Ishikawa (cell line): ENCODE results near the gene HAPLN2.

ENCODE experiments used
- CEBPB ChIP-seq: IDR thresholded peaks from 2 replicates; pipeline ENCODE4 v1.6.1; 2012
- CREB1 ChIP-seq: IDR thresholded peaks from 2 replicates; pipeline ENCODE4 v1.6.1; 2012; ENCODE audit warnings: low read depth
- EGR1 ChIP-seq: IDR thresholded peaks from 2 replicates; pipeline ENCODE4 v1.6.1; 2012
- EP300 ChIP-seq: IDR thresholded peaks from 2 replicates; pipeline ENCODE4 v1.6.1; 2012; ENCODE audit warnings: borderline replicate concordance
- FOXM1 ChIP-seq: IDR thresholded peaks from 2 replicates; pipeline ENCODE4 v1.6.1; 2012; ENCODE audit warnings: low read depth, borderline replicate concordance
- NFIC ChIP-seq: IDR thresholded peaks from 2 replicates; pipeline ENCODE4 v1.6.1; 2012
- RAD21 ChIP-seq: IDR thresholded peaks from 2 replicates; pipeline ENCODE4 v1.6.1; 2012; ENCODE audit warnings: low read depth
- TAF1 ChIP-seq: IDR thresholded peaks from 2 replicates; pipeline ENCODE4 v1.6.1; 2012; ENCODE audit warnings: low read depth, mild to moderate bottlenecking
- TCF12 ChIP-seq: IDR thresholded peaks from 2 replicates; pipeline ENCODE4 v1.6.1; 2012; ENCODE audit warnings: low read depth
- TEAD4 ChIP-seq: IDR thresholded peaks from 2 replicates; pipeline ENCODE4 v1.6.1; 2012
- YY1 ChIP-seq: IDR thresholded peaks from 2 replicates; pipeline ENCODE4 v1.6.1; 2012; ENCODE audit warnings: low read depth
- ZBTB7A ChIP-seq: IDR thresholded peaks from 2 replicates; pipeline ENCODE4 v1.6.1; 2012; ENCODE audit warnings: low read depth
- TF ChIP-seq, protein P1 (sequence below): IDR thresholded peaks from 2 replicates; pipeline ENCODE4 v1.6.1; 2012
- TF ChIP-seq, protein P2 (sequence below): IDR thresholded peaks from 2 replicates; pipeline ENCODE4 v1.6.1; 2012
- TF ChIP-seq, protein P3 (sequence below): IDR thresholded peaks from 2 replicates; pipeline ENCODE4 v1.6.1; 2012; ENCODE audit warnings: low read depth, mild to moderate bottlenecking

Gene HAPLN2

DNA sequence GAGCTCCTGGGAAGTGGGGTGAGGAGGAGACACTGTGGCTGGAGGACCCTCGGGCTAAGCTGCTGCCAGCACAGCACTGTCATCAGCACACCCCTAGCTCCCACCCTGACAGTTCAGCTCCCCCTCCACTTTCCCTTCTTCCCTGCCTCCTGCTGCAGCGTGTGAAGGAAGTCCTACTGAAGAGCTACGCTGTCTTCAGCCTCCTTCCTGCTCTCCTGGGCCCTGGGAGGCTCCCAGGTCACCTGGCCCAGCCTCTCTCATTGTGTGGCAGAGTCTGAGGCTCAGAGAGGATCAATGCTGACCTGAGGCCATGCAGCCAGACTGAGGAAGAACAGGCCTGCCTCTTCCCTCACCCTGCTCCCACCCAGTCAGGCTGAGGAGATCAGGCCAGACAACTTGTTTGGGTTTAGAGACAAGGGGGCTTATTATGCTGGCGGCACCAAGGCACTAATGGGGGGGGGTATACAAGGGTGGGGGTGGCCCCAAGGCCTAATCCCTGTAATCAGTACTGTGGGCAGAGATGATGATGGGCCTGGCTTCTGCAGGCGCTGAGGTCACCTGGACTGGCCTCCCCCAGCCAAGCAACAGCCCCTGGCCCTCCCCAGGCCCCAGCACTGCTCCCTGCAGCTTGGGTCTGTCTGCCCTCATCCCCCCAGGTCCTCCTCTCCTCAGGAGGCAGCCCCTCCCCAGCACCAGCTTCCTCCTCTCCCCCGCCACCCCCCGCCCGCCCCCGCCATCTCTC, 48.9 kb downstream of the HAPLN2 start:
- TF ChIP-seq NFIC = no peak
- no peak for TF ChIP-seq YY1
- TF ChIP-seq FOXM1 = no peak
- TF ChIP-seq TAF1 = no peak
- TF ChIP-seq CREB1 = no peak
- TF ChIP-seq EP300 = no peak
- no peak for TF ChIP-seq RAD21
- TF ChIP-seq EGR1 = no peak
- TF ChIP-seq TCF12 = no peak
- TF ChIP-seq ZBTB7A = no peak
- no peak for TF ChIP-seq CEBPB
- TF ChIP-seq, protein P1, sequence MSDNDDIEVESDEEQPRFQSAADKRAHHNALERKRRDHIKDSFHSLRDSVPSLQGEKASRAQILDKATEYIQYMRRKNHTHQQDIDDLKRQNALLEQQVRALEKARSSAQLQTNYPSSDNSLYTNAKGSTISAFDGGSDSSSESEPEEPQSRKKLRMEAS = no peak
- TF ChIP-seq, protein P2, sequence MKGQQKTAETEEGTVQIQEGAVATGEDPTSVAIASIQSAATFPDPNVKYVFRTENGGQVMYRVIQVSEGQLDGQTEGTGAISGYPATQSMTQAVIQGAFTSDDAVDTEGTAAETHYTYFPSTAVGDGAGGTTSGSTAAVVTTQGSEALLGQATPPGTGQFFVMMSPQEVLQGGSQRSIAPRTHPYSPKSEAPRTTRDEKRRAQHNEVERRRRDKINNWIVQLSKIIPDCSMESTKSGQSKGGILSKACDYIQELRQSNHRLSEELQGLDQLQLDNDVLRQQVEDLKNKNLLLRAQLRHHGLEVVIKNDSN = no peak

DNA sequence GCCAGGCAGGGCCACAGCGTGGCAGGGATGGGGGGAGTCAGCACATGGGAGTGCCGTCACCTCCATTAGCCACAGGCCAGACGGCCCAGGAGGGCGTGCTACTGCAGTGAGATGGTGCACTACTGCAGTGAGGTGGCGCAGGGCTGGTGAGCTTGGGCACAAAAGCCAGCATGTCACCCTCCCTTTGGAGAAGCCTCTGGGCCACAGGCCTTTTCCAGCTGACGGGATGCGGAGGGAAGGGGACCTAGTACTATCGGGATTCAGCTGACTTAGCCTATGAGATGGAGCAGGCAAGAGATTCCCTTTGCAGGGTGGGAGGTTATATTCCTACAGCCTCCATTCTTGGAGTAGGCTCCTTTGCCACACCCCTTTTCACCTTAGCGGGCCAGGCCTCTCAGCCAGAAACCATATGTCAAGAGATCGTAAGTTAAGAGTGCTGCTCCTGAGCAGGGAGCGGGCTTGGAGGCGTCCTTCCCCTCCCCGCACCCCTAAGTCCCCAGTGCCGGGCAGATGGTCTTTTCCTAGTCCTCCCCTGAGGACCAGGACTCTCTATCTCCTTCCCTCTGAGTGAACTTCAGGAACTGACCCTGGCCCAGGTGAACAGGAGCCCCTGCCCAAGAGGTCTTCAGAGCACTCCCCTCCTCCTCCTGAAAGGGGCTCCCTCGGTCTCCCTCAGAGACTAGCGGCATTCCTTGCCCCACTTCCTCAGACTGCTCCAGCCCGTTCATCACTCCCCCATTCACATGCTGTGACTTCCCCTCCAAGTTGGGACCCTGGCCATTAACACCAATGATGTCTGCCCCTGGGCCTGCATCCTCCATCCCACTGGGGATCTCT, 49.8 kb downstream of the HAPLN2 start:
- no peak for TF ChIP-seq CEBPB
- TF ChIP-seq CREB1 = no peak
- TF ChIP-seq ZBTB7A = no peak
- TF ChIP-seq EGR1 = no peak
- TF ChIP-seq NFIC = no peak
- TF ChIP-seq FOXM1 = no peak
- TF ChIP-seq, protein P1 = no peak
- TF ChIP-seq RAD21 = no peak
- TF ChIP-seq EP300 = no peak
- TF ChIP-seq YY1 = no peak
- TF ChIP-seq, protein P2 = no peak
- no peak for TF ChIP-seq TCF12
- no peak for TF ChIP-seq TEAD4
- no peak for TF ChIP-seq TAF1
- TF ChIP-seq, protein P3, sequence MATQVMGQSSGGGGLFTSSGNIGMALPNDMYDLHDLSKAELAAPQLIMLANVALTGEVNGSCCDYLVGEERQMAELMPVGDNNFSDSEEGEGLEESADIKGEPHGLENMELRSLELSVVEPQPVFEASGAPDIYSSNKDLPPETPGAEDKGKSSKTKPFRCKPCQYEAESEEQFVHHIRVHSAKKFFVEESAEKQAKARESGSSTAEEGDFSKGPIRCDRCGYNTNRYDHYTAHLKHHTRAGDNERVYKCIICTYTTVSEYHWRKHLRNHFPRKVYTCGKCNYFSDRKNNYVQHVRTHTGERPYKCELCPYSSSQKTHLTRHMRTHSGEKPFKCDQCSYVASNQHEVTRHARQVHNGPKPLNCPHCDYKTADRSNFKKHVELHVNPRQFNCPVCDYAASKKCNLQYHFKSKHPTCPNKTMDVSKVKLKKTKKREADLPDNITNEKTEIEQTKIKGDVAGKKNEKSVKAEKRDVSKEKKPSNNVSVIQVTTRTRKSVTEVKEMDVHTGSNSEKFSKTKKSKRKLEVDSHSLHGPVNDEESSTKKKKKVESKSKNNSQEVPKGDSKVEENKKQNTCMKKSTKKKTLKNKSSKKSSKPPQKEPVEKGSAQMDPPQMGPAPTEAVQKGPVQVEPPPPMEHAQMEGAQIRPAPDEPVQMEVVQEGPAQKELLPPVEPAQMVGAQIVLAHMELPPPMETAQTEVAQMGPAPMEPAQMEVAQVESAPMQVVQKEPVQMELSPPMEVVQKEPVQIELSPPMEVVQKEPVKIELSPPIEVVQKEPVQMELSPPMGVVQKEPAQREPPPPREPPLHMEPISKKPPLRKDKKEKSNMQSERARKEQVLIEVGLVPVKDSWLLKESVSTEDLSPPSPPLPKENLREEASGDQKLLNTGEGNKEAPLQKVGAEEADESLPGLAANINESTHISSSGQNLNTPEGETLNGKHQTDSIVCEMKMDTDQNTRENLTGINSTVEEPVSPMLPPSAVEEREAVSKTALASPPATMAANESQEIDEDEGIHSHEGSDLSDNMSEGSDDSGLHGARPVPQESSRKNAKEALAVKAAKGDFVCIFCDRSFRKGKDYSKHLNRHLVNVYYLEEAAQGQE = no peak

DNA sequence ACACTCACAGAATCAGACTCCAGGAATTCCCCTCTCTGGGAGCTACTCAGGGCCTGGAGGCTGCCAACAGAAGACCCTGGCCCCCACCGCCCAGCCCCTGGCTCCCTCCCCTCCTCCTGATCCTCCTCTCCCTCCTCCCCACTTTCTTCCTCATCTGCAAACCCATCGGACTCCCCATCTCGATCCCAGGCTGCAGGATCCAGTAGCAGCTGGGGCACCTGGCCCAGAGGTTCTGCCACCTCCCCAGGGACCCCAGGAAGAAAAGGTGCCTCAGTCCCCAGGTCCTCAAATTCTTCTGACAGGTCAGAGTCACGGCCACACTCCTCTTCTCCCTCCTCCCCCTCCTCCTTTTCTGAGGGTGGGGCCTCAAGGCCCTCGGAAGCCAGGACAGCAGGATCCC, 50.6 kb downstream of the HAPLN2 start:
- TF ChIP-seq, protein P1 = no peak
- TF ChIP-seq EP300 (no peak), EGR1 (no peak), TCF12 (no peak)

DNA sequence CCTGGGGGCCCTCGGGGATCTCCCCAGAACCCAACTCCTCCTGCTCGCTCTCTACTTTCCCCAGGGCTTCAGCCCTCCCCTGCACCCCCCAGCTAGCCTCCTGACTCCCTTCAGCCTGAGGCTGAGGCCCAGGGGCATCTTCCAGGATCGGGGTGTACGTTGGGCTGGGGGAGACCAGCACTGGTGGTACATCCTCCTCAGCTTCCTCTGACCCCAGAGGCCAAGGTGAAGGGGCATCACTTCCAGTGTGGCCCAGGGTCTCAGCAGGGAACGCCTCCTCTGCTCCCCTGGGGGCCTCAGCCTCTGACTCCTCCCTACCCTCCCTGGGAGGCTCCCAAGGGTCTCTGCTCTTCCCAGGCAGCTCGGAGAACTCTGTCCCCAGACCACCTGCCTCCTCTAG, 51.1 kb downstream of the HAPLN2 start:
- no peak for TF ChIP-seq TEAD4
- TF ChIP-seq, protein P1 = no peak
- TF ChIP-seq, protein P3 = no peak
- no peak for TF ChIP-seq FOXM1
- no peak for TF ChIP-seq TCF12
- TF ChIP-seq EP300 = no peak
- no peak for TF ChIP-seq CEBPB
- TF ChIP-seq TAF1 = no peak
- no peak for TF ChIP-seq CREB1
- no peak for TF ChIP-seq RAD21
- TF ChIP-seq ZBTB7A = no peak
- TF ChIP-seq, protein P2 = no peak
- TF ChIP-seq YY1 = no peak
